ENCODE results near the gene RTN1. TPM values are rescaled to one million over a fixed set of nuclear protein-coding genes. Genes with fewer than 3 reads are reported as not detected.

RTN1 gene
- polyA plus RNA-seq, 4 donors = 0.45 to 34.4 (median 4.0) TPM

- FAIRE-seq = no peak
- H3K27me3 ChIP-seq (ENCODE audit: control insufficient read depth in 3 of 3, insufficient read depth in 3 of 3, low read length in 3 of 3) = no peaks in the 10 kb centered on the region
Observed at GRCh38 chr14:59904184-59904583, 33.6 kb upstream of the RTN1 start.

GRCh38 chr14:59900556-59900955 lies 30.0 kb upstream of the RTN1 start:
- FAIRE-seq = no peak
- Histone ChIP-seq H3K27ac (ENCODE audit: low read depth in 1 of 3, low read length in 2 of 3) (no peak overlapping the region), H3K9me3 (ENCODE audit: control insufficient read depth in 2 of 2, insufficient read depth in 1 of 2, low read depth in 1 of 2, low read length in 1 of 2) (no peaks in the 10 kb centered on the region), H3K27me3 (ENCODE audit: control insufficient read depth in 3 of 3, insufficient read depth in 3 of 3, low read length in 3 of 3) (peaks cover 0 to 4% (median 0%) of the 10 kb centered on the region in 3 donors), H3K4me3 (ENCODE audit: low read depth in 1 of 3, low read length in 3 of 3) (no peak overlapping the region), H3K4me1 (ENCODE audit: control insufficient read depth in 3 of 3, insufficient read depth in 2 of 3, low read depth in 1 of 3, low read length in 2 of 3) (no peaks in the 10 kb centered on the region), H3K36me3 (ENCODE audit: control insufficient read depth in 3 of 3, insufficient read depth in 2 of 3, low read depth in 1 of 3, low read length in 3 of 3) (no peaks in the 10 kb centered on the region)
- no peak for DNase-seq
- WGBS, 3 donors = 75 to 82% (median 79%) methylated on average over 3 of the region's 3 CpGs

More at GRCh38 chr14:59904184-59904583, 33.6 kb upstream of the RTN1 start:
- no peak for DNase-seq
- no peaks in the 10 kb centered on the region for H3K36me3 ChIP-seq (ENCODE audit: control insufficient read depth in 3 of 3, insufficient read depth in 2 of 3, low read depth in 1 of 3, low read length in 3 of 3)
- H3K27ac ChIP-seq (ENCODE audit: low read depth in 1 of 3, low read length in 2 of 3) = no peak overlapping the region
- H3K4me3 ChIP-seq (ENCODE audit: low read depth in 1 of 3, low read length in 3 of 3) = no peak overlapping the region
- H3K4me1 ChIP-seq (ENCODE audit: control insufficient read depth in 3 of 3, insufficient read depth in 2 of 3, low read depth in 1 of 3, low read length in 2 of 3) = no peaks in the 10 kb centered on the region
- WGBS, 3 donors = 45 to 60% (median 48%) methylated on average over 2 of the region's 2 CpGs
- no peaks in the 10 kb centered on the region for H3K9me3 ChIP-seq (ENCODE audit: control insufficient read depth in 2 of 2, insufficient read depth in 1 of 2, low read depth in 1 of 2, low read length in 1 of 2)

GRCh38 chr14:59897757-59898383 lies 27.3 kb upstream of the RTN1 start:
- no peak overlapping the region for H3K27ac ChIP-seq (ENCODE audit: low read depth in 1 of 3, low read length in 2 of 3)
- H3K4me1 ChIP-seq (ENCODE audit: control insufficient read depth in 3 of 3, insufficient read depth in 2 of 3, low read depth in 1 of 3, low read length in 2 of 3) = no peaks in the 10 kb centered on the region
- no peak for FAIRE-seq
- WGBS, 3 donors = 19 to 32% (median 23%) methylated on average over 8 of the region's 8 CpGs
- no peaks in the 10 kb centered on the region for H3K36me3 ChIP-seq (ENCODE audit: control insufficient read depth in 3 of 3, insufficient read depth in 2 of 3, low read depth in 1 of 3, low read length in 3 of 3)
- H3K9me3 ChIP-seq (ENCODE audit: control insufficient read depth in 2 of 2, insufficient read depth in 1 of 2, low read depth in 1 of 2, low read length in 1 of 2) = no peaks in the 10 kb centered on the region
- peak; percentile 35 to 53 for DNase-seq
- H3K4me3 ChIP-seq (ENCODE audit: low read depth in 1 of 3, low read length in 3 of 3) = no peak overlapping the region
- peaks cover 0 to 4% (median 0%) of the 10 kb centered on the region in 3 donors for H3K27me3 ChIP-seq (ENCODE audit: control insufficient read depth in 3 of 3, insufficient read depth in 3 of 3, low read length in 3 of 3)

- no peaks in the 10 kb centered on the region for H3K36me3 ChIP-seq (ENCODE audit: control insufficient read depth in 3 of 3, insufficient read depth in 2 of 3, low read depth in 1 of 3, low read length in 3 of 3)
- no peaks in the 10 kb centered on the region for H3K4me1 ChIP-seq (ENCODE audit: control insufficient read depth in 3 of 3, insufficient read depth in 2 of 3, low read depth in 1 of 3, low read length in 2 of 3)
- H3K27me3 ChIP-seq (ENCODE audit: control insufficient read depth in 3 of 3, insufficient read depth in 3 of 3, low read length in 3 of 3) = peaks cover 0 to 4% (median 0%) of the 10 kb centered on the region in 3 donors
- DNase-seq (no peak), FAIRE-seq (no peak)
- WGBS, 3 donors = 26 to 52% (median 33%) methylated on average over 1 of the region's 1 CpG
- H3K4me3 ChIP-seq (ENCODE audit: low read depth in 1 of 3, low read length in 3 of 3) = no peak overlapping the region
- H3K9me3 ChIP-seq (ENCODE audit: control insufficient read depth in 2 of 2, insufficient read depth in 1 of 2, low read depth in 1 of 2, low read length in 1 of 2) = no peaks in the 10 kb centered on the region
- H3K27ac ChIP-seq (ENCODE audit: low read depth in 1 of 3, low read length in 2 of 3) = no peak overlapping the region
Observed at GRCh38 chr14:59895721-59896120, 25.1 kb upstream of the RTN1 start.

GRCh38 chr14:59890676-59891075 lies 20.1 kb upstream of the RTN1 start:
- Histone ChIP-seq H3K36me3 (ENCODE audit: control insufficient read depth in 3 of 3, insufficient read depth in 2 of 3, low read depth in 1 of 3, low read length in 3 of 3) (no peaks in the 10 kb centered on the region), H3K27me3 (ENCODE audit: control insufficient read depth in 3 of 3, insufficient read depth in 3 of 3, low read length in 3 of 3) (no peaks in the 10 kb centered on the region), H3K27ac (ENCODE audit: low read depth in 1 of 3, low read length in 2 of 3) (no peak overlapping the region), H3K4me1 (ENCODE audit: control insufficient read depth in 3 of 3, insufficient read depth in 2 of 3, low read depth in 1 of 3, low read length in 2 of 3) (no peaks in the 10 kb centered on the region), H3K9me3 (ENCODE audit: control insufficient read depth in 2 of 2, insufficient read depth in 1 of 2, low read depth in 1 of 2, low read length in 1 of 2) (no peaks in the 10 kb centered on the region), H3K4me3 (ENCODE audit: low read depth in 1 of 3, low read length in 3 of 3) (no peak overlapping the region)
- DNase-seq = no peak
- no peak for FAIRE-seq
- 55 to 66% (median 66%) methylated on average over 2 of the region's 2 CpGs for WGBS, 3 donors

- Histone ChIP-seq H3K4me3 (ENCODE audit: low read depth in 1 of 3, low read length in 3 of 3) (no peak overlapping the region), H3K4me1 (ENCODE audit: control insufficient read depth in 3 of 3, insufficient read depth in 2 of 3, low read depth in 1 of 3, low read length in 2 of 3) (no peaks in the 10 kb centered on the region), H3K27me3 (ENCODE audit: control insufficient read depth in 3 of 3, insufficient read depth in 3 of 3, low read length in 3 of 3) (peaks cover 0 to 2% (median 0%) of the 10 kb centered on the region in 3 donors), H3K9me3 (ENCODE audit: control insufficient read depth in 2 of 2, insufficient read depth in 1 of 2, low read depth in 1 of 2, low read length in 1 of 2) (peaks cover 0 to 10% of the 10 kb centered on the region in 2 donors), H3K36me3 (ENCODE audit: control insufficient read depth in 3 of 3, insufficient read depth in 2 of 3, low read depth in 1 of 3, low read length in 3 of 3) (no peaks in the 10 kb centered on the region), H3K27ac (ENCODE audit: low read depth in 1 of 3, low read length in 2 of 3) (no peak overlapping the region)
- FAIRE-seq = no peak
- WGBS, 3 donors = 29 to 50% (median 41%) methylated on average over 1 of the region's 1 CpG
- no peak for DNase-seq
Observed at GRCh38 chr14:59882957-59883356, 12.4 kb upstream of the RTN1 start.

- Histone ChIP-seq H3K27me3 (ENCODE audit: control insufficient read depth in 3 of 3, insufficient read depth in 3 of 3, low read length in 3 of 3) (peaks cover 3 to 34% (median 4%) of the 10 kb centered on the region in 3 donors), H3K27ac (ENCODE audit: low read depth in 1 of 3, low read length in 2 of 3) (no peak overlapping the region), H3K9me3 (ENCODE audit: control insufficient read depth in 2 of 2, insufficient read depth in 1 of 2, low read depth in 1 of 2, low read length in 1 of 2) (no peaks in the 10 kb centered on the region), H3K36me3 (ENCODE audit: control insufficient read depth in 3 of 3, insufficient read depth in 2 of 3, low read depth in 1 of 3, low read length in 3 of 3) (no peaks in the 10 kb centered on the region), H3K4me3 (ENCODE audit: low read depth in 1 of 3, low read length in 3 of 3) (peak overlapping the region in 2 of 3 donors; percentile 47 to 56), H3K4me1 (ENCODE audit: control insufficient read depth in 3 of 3, insufficient read depth in 2 of 3, low read depth in 1 of 3, low read length in 2 of 3) (peaks cover 0 to 3% (median 2%) of the 10 kb centered on the region in 3 donors)
- DNase-seq (no peak), FAIRE-seq (no peak)
- WGBS, 3 donors = 0 to 6% (median 2%) methylated on average over 4 of the region's 4 CpGs
Observed at GRCh38 chr14:59871166-59871495, 555 bp upstream of the RTN1 start.

- Histone ChIP-seq H3K27ac (ENCODE audit: low read depth in 1 of 3, low read length in 2 of 3) (no peak overlapping the region), H3K9me3 (ENCODE audit: control insufficient read depth in 2 of 2, insufficient read depth in 1 of 2, low read depth in 1 of 2, low read length in 1 of 2) (no peaks in the 10 kb centered on the region), H3K4me3 (ENCODE audit: low read depth in 1 of 3, low read length in 3 of 3) (peak overlapping the region in 2 of 3 donors; percentile 10 to 56), H3K27me3 (ENCODE audit: control insufficient read depth in 3 of 3, insufficient read depth in 3 of 3, low read length in 3 of 3) (peaks cover 3 to 34% (median 4%) of the 10 kb centered on the region in 3 donors), H3K4me1 (ENCODE audit: control insufficient read depth in 3 of 3, insufficient read depth in 2 of 3, low read depth in 1 of 3, low read length in 2 of 3) (peaks cover 0 to 3% (median 2%) of the 10 kb centered on the region in 3 donors), H3K36me3 (ENCODE audit: control insufficient read depth in 3 of 3, insufficient read depth in 2 of 3, low read depth in 1 of 3, low read length in 3 of 3) (no peaks in the 10 kb centered on the region)
- DNase-seq = no peak
- 12 to 17% (median 17%) methylated on average over 43 to 44 of the region's 44 CpGs for WGBS, 3 donors
- no peak for FAIRE-seq
Observed at GRCh38 chr14:59869381-59870255, 958 bp downstream of the RTN1 start.
